ENCODE data around the gene CHRM1. TPM values are rescaled to one million over a fixed set of nuclear protein-coding genes. Genes with fewer than 3 reads are reported as not detected.

The CHRM1 gene
- total RNA-seq, 4 donors from 2014 or later: not detected

- WGBS, 2 donors: 40 to 49% methylated on average over 3 of the region's 3 CpGs
- intact Hi-C loops (cut with DNase I): no loop called here
- Histone ChIP-seq H3K36me3 (no peaks in the 10 kb centered on the region), H3K27me3 (no peaks in the 10 kb centered on the region), H3K4me3 (replicated peaks in 1 of 3) (no peak overlapping the region), H3K4me1 (peaks cover 20 to 28% of the 10 kb centered on the region in 2 donors), H3K9me3 (no peaks in the 10 kb centered on the region), H3K27ac (no peak overlapping the region)
- TF ChIP-seq POLR2A (IDR thresholded peaks at IDR 0.05): no peak
- TF ChIP-seq, protein P1, sequence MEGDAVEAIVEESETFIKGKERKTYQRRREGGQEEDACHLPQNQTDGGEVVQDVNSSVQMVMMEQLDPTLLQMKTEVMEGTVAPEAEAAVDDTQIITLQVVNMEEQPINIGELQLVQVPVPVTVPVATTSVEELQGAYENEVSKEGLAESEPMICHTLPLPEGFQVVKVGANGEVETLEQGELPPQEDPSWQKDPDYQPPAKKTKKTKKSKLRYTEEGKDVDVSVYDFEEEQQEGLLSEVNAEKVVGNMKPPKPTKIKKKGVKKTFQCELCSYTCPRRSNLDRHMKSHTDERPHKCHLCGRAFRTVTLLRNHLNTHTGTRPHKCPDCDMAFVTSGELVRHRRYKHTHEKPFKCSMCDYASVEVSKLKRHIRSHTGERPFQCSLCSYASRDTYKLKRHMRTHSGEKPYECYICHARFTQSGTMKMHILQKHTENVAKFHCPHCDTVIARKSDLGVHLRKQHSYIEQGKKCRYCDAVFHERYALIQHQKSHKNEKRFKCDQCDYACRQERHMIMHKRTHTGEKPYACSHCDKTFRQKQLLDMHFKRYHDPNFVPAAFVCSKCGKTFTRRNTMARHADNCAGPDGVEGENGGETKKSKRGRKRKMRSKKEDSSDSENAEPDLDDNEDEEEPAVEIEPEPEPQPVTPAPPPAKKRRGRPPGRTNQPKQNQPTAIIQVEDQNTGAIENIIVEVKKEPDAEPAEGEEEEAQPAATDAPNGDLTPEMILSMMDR (IDR thresholded peaks at IDR 0.05): no peak
- no peak for DNase-seq
These were observed 15.9 kb downstream of the CHRM1 start for GRCh38 chr11:62905296-62905695.

DNA sequence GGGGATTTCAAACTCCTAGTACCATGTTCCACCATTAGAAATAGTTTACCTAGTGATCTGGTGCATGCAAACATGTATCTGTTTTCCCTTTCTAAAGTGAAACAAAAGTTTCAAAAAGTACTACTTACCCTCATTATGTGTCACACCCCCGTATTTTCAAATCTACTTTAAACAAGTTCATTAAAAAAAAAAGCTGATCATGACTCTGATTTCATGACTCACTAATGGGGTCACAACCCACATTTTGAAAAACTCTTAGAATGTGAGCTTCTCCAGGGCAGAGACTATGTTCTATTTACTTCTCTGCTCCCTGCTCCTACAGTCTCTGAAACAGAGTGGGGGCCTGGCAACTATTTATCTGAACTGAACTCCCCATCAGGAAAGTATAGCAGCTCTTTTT, 18.2 kb downstream of the CHRM1 start:
- WGBS, 2 donors: 48 to 72% methylated on average over 1 of the region's 1 CpG
- TF ChIP-seq, protein P1 (IDR thresholded peaks at IDR 0.05): no peak
- no peak for TF ChIP-seq POLR2A (IDR thresholded peaks at IDR 0.05)
- Histone ChIP-seq H3K4me1 (peaks cover 3 to 5% of the 10 kb centered on the region in 2 donors), H3K9me3 (no peaks in the 10 kb centered on the region), H3K36me3 (no peaks in the 10 kb centered on the region), H3K27ac (no peak overlapping the region), H3K27me3 (no peaks in the 10 kb centered on the region), H3K4me3 (replicated peaks in 1 of 3) (no peak overlapping the region)
- intact Hi-C loops (cut with DNase I): no loop called here
- no peak for DNase-seq

GRCh38 chr11:62898027-62898426, 23.1 kb downstream of the CHRM1 start:
- Histone ChIP-seq H3K27ac (no peak overlapping the region), H3K27me3 (no peaks in the 10 kb centered on the region), H3K9me3 (no peaks in the 10 kb centered on the region), H3K36me3 (no peaks in the 10 kb centered on the region), H3K4me1 (no peaks in the 10 kb centered on the region), H3K4me3 (replicated peaks in 1 of 3) (no peak overlapping the region)
- intact Hi-C loops (cut with DNase I): no loop called here
- no peak for DNase-seq
- TF ChIP-seq, protein P1 (IDR thresholded peaks at IDR 0.05): no peak
- no peak for TF ChIP-seq POLR2A (IDR thresholded peaks at IDR 0.05)

DNA sequence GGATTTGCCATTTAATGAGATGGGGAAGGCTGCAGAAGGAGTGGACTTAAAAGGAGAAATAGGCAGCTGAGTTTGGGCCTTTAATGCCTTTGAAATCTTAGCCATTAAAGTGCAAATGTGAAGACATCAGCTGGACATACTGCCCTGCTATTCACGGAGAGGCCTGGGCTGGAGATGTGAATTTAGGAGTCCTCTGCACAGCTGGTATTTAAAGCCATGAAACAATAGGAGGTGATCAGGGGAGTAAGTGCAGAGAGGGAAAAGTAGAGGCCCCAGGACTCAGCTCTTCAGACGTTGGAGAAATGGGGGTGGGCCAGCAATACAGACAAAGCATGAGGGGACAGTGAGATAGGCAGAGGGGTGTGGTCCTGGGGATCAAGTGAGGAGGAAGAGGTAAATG, 23.9 kb downstream of the CHRM1 start:
- Histone ChIP-seq H3K9me3 (no peaks in the 10 kb centered on the region), H3K36me3 (no peaks in the 10 kb centered on the region), H3K4me1 (no peaks in the 10 kb centered on the region), H3K4me3 (replicated peaks in 1 of 3) (no peak overlapping the region), H3K27me3 (no peaks in the 10 kb centered on the region), H3K27ac (no peak overlapping the region)
- TF ChIP-seq, protein P1 (IDR thresholded peaks at IDR 0.05): no peak
- no peak for TF ChIP-seq POLR2A (IDR thresholded peaks at IDR 0.05)
- DNase-seq: no peak
- 48 to 62% methylated on average over 2 of the region's 2 CpGs for WGBS, 2 donors
- intact Hi-C loops (cut with DNase I): no loop called here

DNA sequence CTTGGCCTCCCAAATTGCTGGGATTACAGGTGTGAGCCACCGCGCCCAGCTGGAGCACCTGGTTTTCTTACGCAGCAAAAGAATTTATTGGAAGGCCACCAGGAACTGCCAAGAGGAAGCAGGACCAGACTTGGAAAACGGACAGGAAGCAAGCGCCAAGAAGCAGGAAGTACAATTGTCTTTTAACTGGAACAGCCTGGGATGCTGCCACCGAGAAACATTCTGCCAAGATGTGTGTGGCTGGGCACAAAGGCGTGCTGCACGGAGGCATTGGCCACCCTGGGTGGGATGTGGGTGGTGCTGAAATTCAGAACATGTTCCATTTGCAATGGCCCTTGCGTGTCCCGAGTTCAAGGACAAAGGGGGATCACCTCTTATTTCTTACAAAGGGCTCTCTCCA, 25.1 kb downstream of the CHRM1 start:
- H3K9me3 ChIP-seq: no peaks in the 10 kb centered on the region
- H3K27me3 ChIP-seq: no peaks in the 10 kb centered on the region
- DNase-seq: no peak
- WGBS, 2 donors: 77 to 80% methylated on average over 10 of the region's 10 CpGs
- no peak overlapping the region for H3K4me3 ChIP-seq (replicated peaks in 1 of 3)
- intact Hi-C loops (cut with DNase I): no loop called here
- TF ChIP-seq, protein P1 (IDR thresholded peaks at IDR 0.05): no peak
- no peak for TF ChIP-seq POLR2A (IDR thresholded peaks at IDR 0.05)
- no peaks in the 10 kb centered on the region for H3K36me3 ChIP-seq
- H3K4me1 ChIP-seq: no peaks in the 10 kb centered on the region
- H3K27ac ChIP-seq: no peak overlapping the region

Measured in thyroid gland (tissue), 4 donors.